ENCODE results near the gene MEIS2.

MEIS2 gene

DNA sequence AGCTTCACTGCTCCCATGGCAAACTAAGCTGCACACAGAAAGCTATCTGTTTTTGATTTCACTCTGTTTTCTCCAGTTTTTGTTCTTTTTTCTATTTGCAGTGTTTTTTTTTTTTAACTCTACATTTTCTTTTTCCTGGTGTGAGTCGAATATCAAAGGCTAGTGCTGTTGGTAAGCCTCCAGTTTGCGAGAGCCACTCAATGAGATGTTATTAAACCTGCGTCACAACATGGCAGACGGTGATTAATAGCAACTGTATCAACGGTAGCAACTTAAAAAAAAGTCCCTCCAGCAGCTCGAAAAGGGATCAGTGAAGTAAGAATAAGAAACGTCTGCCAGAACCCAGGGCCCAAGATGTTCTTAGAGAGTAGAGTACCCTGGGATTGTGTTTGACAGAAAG, 84.1 kb downstream of the MEIS2 start:
- DNase-seq (ENCODE audit: extremely low read depth, low read depth) = peak; percentile 51
- TF ChIP-seq, protein P1, sequence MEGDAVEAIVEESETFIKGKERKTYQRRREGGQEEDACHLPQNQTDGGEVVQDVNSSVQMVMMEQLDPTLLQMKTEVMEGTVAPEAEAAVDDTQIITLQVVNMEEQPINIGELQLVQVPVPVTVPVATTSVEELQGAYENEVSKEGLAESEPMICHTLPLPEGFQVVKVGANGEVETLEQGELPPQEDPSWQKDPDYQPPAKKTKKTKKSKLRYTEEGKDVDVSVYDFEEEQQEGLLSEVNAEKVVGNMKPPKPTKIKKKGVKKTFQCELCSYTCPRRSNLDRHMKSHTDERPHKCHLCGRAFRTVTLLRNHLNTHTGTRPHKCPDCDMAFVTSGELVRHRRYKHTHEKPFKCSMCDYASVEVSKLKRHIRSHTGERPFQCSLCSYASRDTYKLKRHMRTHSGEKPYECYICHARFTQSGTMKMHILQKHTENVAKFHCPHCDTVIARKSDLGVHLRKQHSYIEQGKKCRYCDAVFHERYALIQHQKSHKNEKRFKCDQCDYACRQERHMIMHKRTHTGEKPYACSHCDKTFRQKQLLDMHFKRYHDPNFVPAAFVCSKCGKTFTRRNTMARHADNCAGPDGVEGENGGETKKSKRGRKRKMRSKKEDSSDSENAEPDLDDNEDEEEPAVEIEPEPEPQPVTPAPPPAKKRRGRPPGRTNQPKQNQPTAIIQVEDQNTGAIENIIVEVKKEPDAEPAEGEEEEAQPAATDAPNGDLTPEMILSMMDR (IDR thresholded peaks at IDR 0.05; ENCODE audit: low read depth, low read length) = no peak

DNA sequence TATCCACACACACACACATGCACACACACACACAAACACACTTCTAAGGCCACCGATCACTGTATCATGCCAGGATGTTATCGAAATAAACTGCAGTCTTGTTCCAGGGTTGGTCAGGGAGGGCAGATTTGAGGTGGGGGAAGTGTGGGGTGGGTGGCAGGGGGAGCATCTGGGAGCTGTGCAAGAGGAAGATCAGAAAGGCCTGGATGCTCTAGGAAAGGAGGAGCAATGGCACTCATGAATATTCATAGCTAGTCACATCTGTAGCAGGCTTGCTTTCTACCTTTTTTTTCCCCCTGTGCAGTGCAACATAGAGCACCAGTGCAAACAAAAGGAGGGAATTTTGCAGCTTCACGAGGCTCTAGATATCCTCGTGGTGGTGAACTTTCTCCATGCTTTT, 84.9 kb downstream of the MEIS2 start:
- no peak for DNase-seq (ENCODE audit: extremely low read depth, low read depth)
- TF ChIP-seq, protein P1 (IDR thresholded peaks at IDR 0.05; ENCODE audit: low read depth, low read length) = no peak

DNA sequence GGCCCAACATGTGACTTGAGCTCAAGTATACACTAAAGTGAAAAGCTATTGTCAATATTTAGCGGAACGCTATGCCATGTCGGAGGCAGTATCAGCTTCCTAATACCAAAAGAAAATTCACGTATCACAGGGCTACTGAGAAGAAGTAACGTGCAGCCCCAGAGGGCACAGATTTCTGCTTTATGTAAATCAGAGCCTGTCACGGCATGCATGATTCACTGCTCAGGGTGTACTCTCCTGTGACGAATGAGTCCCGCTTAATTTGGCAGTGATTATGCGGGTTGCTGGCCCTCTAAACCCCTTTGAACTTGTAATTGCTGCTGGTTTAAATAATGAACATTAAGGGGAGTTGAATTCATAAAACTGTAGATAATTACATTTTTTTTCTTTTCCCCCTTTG, 85.3 kb downstream of the MEIS2 start:
- TF ChIP-seq, protein P1 (IDR thresholded peaks at IDR 0.05; ENCODE audit: low read depth, low read length) = no peak
- peak; percentile 67 for DNase-seq (ENCODE audit: extremely low read depth, low read depth)

DNA sequence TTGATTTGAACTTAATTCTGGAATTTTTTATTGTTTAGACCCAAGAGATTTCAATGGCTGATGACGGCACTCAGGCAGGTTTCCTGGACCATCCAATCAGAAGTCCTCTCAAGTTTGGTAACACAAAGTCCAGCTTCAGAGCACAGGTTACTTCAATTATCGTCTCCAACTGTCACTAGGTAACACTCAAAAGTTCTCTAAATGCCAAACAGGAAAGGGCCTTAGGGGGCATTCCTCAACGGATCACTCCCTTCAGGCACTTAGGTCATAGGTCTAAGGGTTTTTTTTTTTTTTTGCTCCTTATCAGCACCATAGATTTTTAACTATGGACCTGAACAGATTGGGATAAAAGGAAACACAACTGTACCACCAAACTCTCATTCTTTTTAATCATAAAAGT, 85.8 kb downstream of the MEIS2 start:
- TF ChIP-seq, protein P1 (IDR thresholded peaks at IDR 0.05; ENCODE audit: low read depth, low read length) = no peak
- no peak for DNase-seq (ENCODE audit: extremely low read depth, low read depth)

DNA sequence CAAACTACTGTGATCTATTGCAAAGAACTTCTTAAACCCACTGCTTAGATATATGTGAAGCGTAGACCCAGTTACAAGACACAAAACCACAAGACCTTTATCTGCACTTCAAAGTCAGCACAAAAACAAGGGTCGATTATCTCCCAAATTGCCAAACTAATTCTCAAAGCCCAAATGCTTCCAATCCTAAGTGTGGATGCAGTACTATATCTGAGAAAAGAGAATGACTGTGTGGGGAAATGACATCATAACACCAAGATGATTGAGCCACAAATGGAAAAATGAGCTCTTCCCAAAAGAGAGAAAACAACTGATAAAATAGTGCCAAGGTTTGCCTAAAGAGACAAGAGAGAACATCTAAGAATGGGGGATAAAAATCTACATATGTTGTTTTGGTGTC, 86.2 kb downstream of the MEIS2 start:
- no peak for DNase-seq (ENCODE audit: extremely low read depth, low read depth)
- TF ChIP-seq, protein P1 (IDR thresholded peaks at IDR 0.05; ENCODE audit: low read depth, low read length) = no peak

DNA sequence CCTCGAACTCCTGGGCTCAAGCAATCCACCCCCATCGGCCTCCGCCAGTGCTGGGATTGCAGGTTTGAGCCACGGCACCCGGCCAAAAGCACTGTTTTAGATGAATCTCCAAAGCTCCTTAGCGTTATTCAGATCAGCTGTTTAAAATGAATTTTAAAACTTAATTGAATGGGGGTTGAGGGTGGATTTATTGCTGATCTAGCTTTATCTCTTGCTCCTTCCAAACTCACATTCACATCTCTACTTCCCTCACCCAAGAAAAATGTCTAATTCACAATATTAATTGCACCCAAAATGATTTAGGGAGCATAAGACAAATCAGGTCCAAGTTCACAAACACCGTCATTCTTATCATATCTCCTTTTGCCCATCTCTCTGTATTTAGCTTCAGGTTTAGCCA, 89.8 kb downstream of the MEIS2 start:
- no peak for DNase-seq (ENCODE audit: extremely low read depth, low read depth)
- TF ChIP-seq, protein P1 (IDR thresholded peaks at IDR 0.05; ENCODE audit: low read depth, low read length) = no peak

DNA sequence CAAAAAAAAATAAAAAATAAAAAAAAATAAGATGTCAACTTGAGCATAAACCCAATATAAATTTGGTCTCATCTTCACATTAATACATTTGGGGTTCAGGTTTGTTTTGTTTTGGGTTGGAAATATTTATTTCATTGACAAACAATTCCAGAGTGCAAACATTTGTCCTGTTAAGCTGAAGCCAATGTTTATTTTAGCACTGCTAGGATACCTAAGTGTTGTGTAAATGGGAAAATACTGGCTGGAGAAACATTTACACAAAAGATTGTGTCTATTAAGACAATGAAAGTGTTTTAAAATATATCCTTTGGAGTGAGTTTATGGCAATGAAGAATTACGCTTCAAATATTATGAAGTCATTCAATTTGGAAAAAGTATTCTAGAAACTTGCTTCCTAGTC, 91.1 kb downstream of the MEIS2 start:
- TF ChIP-seq, protein P1 (IDR thresholded peaks at IDR 0.05; ENCODE audit: low read depth, low read length) = no peak
- DNase-seq (ENCODE audit: extremely low read depth, low read depth) = no peak
